GM18520 (cell line): ENCODE results near the gene ERGIC1.

ENCODE experiments used
- ATAC-seq: cut with Tn5 transposase; IDR thresholded peaks from one replicate; pipeline ENCODE4 v1.9.1; 2021; ENCODE audit not compliant: unreplicated experiment

Gene ERGIC1

DNA sequence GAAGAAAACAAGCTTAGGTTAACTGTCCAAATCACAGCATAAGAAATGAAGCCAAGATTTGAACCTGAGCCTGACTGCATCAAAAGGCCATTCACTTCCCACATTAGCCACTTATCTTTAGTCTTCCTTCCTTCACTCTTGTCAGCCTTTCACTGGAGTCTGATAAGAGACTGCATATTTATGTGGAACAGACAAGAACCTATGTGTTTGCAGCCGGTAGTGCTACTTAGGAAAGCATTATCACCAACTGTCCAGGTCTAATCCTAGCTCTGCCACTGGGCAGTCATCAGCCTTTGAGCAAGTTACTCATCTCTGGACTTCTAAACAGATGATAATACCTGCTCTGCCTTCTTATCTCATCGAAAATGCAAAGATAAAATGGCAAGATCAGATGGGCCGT is 137.4 kb downstream of the ERGIC1 start:
- ATAC-seq = no peak

DNA sequence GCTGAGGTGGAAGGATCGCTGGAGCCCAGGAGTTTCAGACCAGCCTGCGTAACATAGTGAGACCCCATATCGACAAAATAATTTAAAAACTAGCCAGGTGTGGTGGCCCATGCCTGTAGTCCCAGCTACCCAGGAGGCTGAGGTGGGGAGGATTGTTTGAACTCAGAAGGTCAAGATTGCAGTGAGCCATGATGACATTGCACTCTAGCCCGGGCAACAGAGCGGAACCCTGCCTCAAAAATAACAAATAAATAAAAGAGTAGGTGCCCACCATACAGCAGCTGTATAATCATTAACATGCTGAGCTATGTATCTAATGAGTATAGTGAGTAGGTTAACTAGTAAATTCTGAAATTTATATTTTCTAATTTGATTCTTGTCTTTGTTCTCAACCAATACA is 138.5 kb downstream of the ERGIC1 start:
- ATAC-seq = no peak

DNA sequence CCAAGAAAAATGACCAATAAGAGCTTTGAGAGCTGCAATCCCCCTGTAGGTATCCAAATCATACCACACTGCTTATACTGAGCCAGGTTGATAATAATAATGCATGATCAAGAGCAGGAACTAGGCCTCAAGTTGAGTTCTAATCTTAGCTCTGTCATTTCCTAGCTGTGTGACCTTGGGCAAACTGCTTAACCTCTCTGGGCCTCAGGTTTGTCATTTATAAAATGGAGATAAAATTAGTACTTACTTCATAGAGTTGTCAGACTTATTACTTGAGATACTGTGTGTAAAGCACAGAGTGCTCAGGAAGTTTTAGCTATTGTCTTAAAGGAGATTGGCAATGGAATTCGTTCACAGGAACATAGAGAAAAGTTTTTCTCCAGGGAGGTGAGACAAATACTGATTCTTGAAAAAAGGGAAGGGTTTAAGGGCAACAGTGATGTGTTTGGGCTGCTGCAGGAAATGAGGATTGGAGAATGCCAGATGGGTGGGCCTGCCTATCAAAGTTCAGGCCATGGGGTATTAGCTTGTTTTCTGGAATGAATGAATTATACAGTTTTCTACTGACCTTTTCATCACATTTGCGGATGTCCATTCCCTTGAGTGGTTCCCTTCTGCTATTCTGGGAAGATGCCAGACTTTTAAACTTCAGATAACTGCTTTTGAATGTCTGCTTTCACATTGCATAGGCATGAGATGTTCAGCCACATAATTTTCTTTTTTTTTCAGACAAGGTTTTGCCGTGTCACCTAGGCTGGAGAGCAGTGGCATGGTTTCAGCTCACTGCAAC is 139.3 kb downstream of the ERGIC1 start:
- no peak for ATAC-seq

DNA sequence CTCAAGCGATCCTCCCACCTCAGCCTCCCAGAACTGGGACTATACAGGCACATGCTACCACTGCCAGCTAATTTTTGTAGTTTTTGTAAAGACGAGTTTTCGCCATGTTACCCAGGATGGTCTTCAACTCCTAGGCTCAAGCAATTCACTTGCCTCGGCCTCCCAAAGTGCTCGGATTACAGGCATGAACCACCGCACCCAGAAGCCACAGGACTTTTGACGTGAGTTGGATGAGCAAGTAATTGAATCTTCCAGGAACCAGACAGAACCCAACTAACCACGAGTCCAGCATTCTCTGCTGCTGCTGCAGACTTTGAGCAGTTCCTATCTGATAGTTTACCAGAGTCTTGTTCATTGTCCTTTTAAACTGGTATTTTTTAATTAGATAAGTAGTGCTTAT is 139.9 kb downstream of the ERGIC1 start:
- no peak for ATAC-seq

DNA sequence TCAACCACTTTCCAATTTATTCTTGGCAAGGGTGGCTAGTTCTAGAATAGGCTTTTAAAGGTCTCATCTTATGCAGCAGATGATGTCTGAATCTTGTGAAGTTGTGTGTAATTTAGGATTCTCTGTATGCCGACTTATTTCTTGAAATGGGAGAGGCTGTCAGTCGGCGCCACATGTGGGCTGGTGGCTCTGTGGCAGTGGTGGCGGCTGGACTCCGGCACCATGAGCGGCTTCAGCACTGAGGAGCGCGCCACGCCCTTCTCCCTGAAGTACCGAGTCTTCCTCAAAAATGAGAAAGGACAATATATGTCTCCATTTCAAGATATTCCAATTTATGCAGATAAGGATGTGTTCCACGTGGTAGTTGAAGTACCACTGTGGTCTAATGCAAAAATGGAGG is 141.2 kb downstream of the ERGIC1 start:
- no peak for ATAC-seq

DNA sequence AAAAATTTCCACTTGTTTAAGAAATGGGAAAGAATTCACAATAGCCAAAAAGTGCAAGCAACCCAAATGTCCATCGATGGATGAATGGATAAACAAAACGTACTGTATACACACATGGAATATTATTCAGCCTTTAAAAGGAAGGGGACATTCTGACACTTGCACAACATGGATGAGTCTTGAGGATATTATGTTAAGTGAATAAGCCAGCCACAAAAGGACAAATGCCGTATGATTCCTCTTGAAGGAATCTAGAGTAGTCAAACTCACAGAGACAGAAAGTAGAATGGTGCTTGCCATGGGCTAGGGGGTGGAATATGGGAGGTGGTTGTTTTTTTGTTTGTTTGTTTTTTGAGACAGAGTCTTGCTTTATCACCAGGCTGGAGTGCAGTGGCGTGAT is 145.7 kb downstream of the ERGIC1 start:
- ATAC-seq = no peak

DNA sequence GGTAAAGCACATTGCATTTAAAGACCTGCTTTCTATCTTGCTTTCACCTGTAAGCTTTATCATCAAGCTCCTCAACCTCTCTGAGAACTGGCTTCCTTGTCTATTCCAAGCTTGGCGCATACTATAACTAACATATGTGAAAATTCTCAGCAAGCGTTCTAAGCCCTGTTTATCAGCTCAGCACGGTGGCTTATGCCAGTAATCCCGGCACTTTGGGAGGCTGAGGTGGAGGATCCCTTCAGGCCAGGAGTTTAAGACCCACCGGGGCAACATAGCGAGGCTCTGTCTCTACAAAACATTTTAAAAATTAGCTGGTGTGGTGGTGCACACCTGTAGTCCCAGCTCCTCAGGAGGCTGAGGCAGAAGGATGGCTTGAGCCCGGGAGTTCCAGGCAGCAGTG is 147.9 kb downstream of the ERGIC1 start:
- no peak for ATAC-seq

DNA sequence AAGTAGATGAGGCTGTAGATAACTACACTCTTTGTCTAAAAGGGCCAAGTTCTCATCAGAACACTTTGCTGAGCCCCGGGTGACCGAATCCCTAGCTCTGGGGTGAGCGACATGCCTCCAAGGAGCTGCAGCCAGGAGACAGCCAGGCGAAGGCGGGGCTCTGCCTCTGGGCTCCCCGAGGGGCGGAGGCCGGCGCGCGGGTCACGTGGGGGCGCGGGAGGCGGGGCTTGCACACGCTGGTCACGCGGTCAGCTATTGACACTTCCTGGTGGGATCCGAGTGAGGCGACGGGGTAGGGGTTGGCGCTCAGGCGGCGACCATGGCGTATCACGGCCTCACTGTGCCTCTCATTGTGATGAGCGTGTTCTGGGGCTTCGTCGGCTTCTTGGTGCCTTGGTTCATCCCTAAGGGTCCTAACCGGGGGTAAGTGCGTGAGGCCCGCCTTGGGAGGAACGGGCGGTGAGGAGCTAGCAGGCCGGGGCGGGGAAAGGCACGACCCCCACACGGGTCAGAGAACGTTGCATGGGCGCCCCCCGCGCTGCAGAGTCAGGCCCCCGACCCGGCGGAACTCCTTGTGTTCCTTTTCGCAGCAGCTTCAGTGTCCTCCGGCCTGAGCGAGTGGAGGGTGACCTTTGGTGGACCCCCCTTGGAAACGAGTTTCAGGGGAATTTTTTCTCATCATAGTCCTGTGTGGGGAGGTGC is 149.6 kb downstream of the ERGIC1 start, which contains the start of gene ATP6V0E1:
ATP6V0E1 (plus strand) TSS at position 230 of the 702 bp plus-strand sequence; CDS start at position 320, 90 bp downstream.
- ATAC-seq = peak; percentile 75

DNA sequence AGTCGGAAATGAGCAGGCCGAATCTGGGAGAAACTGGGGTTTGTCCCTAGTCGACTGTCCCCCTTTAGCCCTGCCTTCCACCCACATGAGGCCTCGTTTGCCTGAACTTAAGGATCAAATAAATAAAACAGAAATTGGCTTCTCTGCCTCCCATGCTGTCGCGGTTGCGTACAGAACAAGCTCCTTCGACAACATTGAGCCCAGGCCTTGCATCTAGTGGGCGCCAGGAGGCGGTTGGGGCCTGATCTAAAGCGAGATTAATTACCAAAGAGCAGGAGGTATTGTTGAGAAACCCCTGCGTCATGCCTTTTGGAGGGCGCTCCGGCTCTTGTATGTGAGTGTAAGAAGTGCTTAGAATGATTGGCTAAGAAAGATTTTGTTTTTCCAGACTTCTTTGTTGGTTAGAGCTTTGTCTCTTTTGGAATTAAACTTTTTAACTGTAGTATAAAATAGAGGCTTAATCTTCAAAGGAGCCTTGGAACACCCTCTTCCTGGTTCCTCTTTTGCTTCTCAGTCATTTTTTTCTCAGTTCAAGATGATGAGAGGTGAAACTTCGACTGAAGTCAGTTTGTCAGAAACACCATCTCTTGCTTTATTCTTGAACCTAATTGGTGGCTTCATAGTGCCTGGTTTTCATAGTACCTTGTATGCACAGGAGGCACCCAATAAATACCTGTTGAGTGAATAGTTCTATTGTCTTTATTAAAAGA is 150.3 kb downstream of the ERGIC1 start:
- peak; percentile 38 for ATAC-seq

DNA sequence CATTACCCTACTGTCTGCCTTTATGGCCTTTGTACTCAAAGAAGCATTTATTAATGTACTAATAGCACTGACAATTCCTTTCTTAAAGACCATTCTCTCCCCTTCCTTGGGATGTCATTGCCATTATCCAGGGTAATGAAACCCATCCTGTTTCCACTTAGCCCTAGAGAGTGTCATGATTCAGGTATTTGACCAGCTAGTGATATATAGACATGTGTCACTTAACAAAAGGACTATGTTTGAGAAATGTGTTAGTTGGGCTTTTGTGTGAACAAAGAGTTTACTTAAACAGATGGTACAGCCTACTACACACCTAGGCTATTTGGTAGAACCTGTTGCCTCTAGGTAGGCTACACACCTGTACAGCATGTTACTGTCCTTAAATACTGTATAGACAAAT is 151.5 kb downstream of the ERGIC1 start:
- ATAC-seq = no peak

DNA sequence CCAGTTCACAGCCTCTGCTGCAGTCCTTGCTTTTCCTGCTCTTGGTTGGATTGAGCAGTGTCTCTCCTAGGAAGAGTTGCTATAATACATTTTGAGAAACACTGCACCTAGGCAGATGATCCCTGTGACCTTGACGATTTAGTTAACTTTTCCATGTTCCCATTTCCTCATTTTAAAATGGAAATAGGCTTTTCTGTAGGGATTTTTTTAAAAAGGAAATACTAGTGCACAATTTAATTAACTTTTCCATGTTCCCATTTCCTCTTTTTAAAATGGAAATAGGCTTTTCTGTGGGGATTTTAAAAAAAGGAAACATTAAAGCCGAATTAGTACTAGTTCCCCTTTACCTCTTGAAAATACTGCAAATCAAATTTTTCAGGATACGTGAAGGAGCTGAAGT is 154.2 kb downstream of the ERGIC1 start:
- no peak for ATAC-seq

DNA sequence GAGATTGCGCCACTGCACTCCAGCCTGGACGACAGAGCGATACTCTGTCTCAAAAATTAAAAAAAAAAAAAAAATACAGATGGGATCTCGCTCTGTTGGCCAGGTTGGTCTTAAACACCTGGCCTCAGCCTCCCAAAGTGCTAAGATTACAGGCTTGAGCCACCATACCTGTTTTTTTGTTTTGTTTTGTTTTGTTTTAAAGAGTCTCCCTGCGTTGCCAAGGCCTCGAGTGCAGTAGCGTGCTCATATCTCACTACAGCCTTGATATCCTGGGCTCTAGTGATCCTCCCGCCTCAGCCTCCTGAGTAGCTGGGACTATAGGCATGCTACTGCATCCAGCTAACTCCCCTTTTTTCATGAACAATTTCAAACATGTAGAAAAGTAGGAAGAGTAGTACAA is 156.7 kb downstream of the ERGIC1 start:
- ATAC-seq = no peak

DNA sequence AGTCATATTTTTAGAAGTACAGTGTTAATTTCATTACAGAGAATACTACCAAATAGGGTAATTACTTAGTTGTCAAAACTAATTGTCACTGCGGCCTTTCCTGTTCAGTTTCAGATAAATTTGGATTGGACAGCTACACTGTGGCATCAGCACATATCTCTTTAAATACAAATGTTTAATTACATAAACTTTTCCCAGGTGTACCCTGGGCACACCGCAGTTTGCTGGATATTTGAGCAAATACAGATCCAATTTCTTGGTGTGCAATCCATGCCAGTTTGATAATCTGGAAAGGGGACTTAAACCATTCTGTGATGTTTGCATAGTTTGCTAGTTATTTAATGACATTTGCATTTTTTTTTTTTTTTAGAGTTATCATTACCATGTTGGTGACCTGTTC is 160.4 kb downstream of the ERGIC1 start:
- no peak for ATAC-seq

DNA sequence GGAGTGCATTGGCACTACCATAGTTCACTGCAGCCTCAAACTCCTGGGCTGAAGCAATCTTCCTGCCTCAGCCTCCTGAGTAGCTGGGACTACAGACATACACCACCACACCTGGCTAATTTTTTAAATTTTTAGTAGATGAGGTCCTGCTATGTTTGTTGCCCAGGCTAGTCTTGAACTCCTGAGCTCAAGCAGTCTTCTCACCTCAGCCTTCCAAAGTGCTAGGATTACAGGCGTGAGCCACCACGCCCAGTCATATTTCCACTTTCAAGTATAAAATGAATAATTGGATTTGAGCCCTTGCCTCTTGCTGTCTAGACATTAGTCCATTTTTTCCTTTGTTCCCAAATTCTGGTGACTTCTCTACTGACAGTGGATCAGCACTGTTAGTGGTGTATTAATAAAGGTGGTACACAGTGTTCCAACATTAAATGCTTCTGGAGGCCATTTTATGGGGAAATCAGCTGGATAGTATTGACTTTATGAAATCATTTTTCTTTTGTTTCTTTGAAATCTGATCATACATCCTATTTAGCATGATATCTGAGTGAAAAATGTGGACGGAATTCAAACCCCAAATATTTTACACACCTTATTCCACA is 165.4 kb downstream of the ERGIC1 start:
- ATAC-seq = no peak

DNA sequence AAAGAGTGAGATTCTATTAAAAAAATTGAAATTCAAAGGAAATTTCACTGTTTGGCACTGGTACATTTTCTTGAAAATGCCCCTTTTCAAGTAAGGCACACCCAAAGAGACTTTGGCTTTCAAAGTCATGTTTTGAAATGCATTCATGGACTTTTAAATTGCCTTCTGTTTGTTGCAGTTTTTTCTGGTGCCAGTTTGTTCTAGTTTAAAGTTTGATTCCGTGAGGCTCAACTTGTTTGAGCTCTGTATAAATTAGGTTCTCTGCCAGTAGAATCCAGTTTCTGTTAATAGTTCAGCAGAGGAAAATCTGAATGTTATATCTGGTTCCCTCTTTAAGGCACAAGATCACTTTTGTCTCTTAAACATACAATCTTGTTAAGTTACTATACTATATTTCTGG is 165.9 kb downstream of the ERGIC1 start:
- no peak for ATAC-seq

DNA sequence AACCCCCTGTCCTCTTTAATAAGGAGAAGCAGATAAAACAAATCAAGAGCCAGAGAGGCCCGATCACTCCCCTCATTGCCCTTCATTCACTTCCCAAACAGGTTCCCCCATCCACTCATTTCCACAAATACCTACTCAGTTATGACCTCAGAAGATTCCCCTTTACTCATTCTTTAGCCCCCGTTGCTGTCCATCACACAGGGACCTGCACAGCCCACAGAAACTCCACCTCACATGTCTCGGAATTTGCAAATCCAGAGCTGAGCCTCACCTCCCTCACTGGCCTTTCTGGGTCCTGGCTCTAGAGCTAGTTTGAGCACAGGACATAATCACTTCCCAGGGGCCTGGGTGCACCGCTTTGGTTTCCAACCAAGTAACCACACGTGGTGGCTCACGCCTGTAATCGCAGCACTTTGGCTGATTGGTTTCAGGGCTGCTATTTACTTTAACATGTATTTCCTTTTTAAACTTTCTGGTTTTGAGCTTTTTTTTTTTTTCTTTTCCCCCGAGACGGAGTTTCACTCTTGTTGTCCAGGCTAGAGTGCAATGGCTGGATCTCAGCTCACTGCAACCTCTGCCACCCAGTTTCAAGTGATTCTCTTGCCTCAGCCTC is 167.3 kb downstream of the ERGIC1 start:
- ATAC-seq = peak; percentile 73
